K562 (cell line): ENCODE measurements around the gene SEL1L. TPM values are rescaled to one million over a fixed set of nuclear protein-coding genes. Genes with fewer than 3 reads are reported as not detected.

ENCODE experiments used
- ATAC-seq: fragments of 200-7000 bp; cut with Tn5 transposase; 3 replicates; pipeline ENCODE4 v1.9.1; 2020; ENCODE audit warnings: moderate library complexity
- BruUV-seq: library from RNA; stranded (reverse); fragments of 400-500 nt; replicated peaks from 2 replicates; lab custom pipeline; 2021; lab: Mats Ljungman, UMichigan
- CTCF ChIA-PET: fragments of 300-600 bp; formaldehyde crosslinking; extraction: SDS; loops from one replicate; lab custom pipeline; 2021; ENCODE audit warnings: low intra/inter-chr PET ratio; lab: Yijun Ruan, JAX
- POLR2A ChIA-PET: fragments of 300-600, 350-650 bp; sonication (Branson Sonifier 250); formaldehyde crosslinking; extraction: SDS; loops from one replicate; lab custom pipeline; 2021; ENCODE audit warnings: antibody characterized with exemption, inconsistent platforms; lab: Yijun Ruan, JAX
- DNase-seq, 4 experiments: peaks; one replicate each; pipeline versions ENCODE4 v3.0.0 to v3.0.0-alpha.2; 2011 to 2018; ENCODE audit warnings: low spot score in 3 of 4, mixed read lengths in 3 of 4; ENCODE audit errors: extremely low read depth in 1 of 4
- FAIRE-seq: peaks from 2 replicates; lab custom pipeline; 2011; peaks lifted over from hg19 to GRCh38; lab: Jason Lieb, UNC
- H2AFZ ChIP-seq: 2 replicates; pipeline ENCODE4 v1.6.0; 2011; ENCODE audit warnings: low read depth, low read length, control low read depth, inconsistent platforms
- H3K27ac ChIP-seq: fragments of 200-600 bp; 3 replicates; pipeline ENCODE4 v1.8.0; 2011; ENCODE audit warnings: low read depth, mild to moderate bottlenecking, control low read depth, inconsistent platforms, low read length, moderate library complexity, mixed read lengths; ENCODE audit errors: extremely low read depth
- H3K27me3 ChIP-seq, 2 experiments: fragments of 300-600 bp in 1 of 2; 2 replicates in 1 of 2; 3 replicates in 1 of 2; pipeline versions ENCODE4 v1.6.0 to v1.8.0; 2011; ENCODE audit warnings: inconsistent platforms in 2 of 2, low read length in 2 of 2, mild to moderate bottlenecking in 1 of 2, mixed read lengths in 1 of 2, moderate library complexity in 1 of 2; ENCODE audit not compliant: control insufficient read depth in 2 of 2, insufficient read depth in 2 of 2
- H3K36me3 ChIP-seq: fragments of 300-600 bp; 3 replicates; pipeline ENCODE4 v1.8.0; 2011; ENCODE audit warnings: mild to moderate bottlenecking, low read length, inconsistent platforms; ENCODE audit not compliant: control insufficient read depth, insufficient read depth
- H3K4me1 ChIP-seq, 2 experiments: fragments of 200-600 bp in 1 of 2; replicated peaks in 1 of 2; 2 replicates in 1 of 2; 3 replicates in 1 of 2; pipeline versions ENCODE4 v1.5.1 to v1.8.0; 2011; ENCODE audit warnings: inconsistent platforms in 2 of 2, low read length in 2 of 2, mild to moderate bottlenecking in 1 of 2, mixed read lengths in 1 of 2, moderate library complexity in 1 of 2; ENCODE audit not compliant: control insufficient read depth in 2 of 2, insufficient read depth in 2 of 2
- H3K4me2 ChIP-seq: 2 replicates; pipeline ENCODE4 v1.6.1; 2011; ENCODE audit warnings: low read length, control low read depth, inconsistent platforms, mixed read lengths; ENCODE audit not compliant: insufficient read depth
- H3K4me3 ChIP-seq: fragments of 200-600 bp; sonication (generic), shearing (Covaris generic); 2 replicates; pipeline ENCODE4 v1.5.1; 2016; ENCODE audit warnings: control low read depth, inconsistent platforms
- H3K79me2 ChIP-seq: fragments of 200-600 bp; 3 replicates; pipeline ENCODE4 v1.8.0; 2011; ENCODE audit warnings: low read length, inconsistent platforms; ENCODE audit not compliant: control insufficient read depth, insufficient read depth
- H3K9ac ChIP-seq, 2 experiments: 2 replicates each; pipeline versions ENCODE4 v1.6.0 to v1.6.1; 2011; ENCODE audit warnings: low read depth in 2 of 2, low read length in 2 of 2, control low read depth in 1 of 2, inconsistent platforms in 1 of 2, mild to moderate bottlenecking in 1 of 2, mixed read lengths in 1 of 2; ENCODE audit not compliant: insufficient read depth in 1 of 2
- H3K9me1 ChIP-seq: one replicate; pipeline ENCODE4 v1.6.0; 2011; ENCODE audit warnings: inconsistent platforms, mild to moderate bottlenecking, low read length, moderate library complexity; ENCODE audit not compliant: control insufficient read depth, insufficient read depth
- H3K9me3 ChIP-seq: replicated peaks from 2 replicates; pipeline ENCODE4 v1.5.1; 2011; ENCODE audit warnings: low read depth, low read length, inconsistent platforms; ENCODE audit not compliant: control insufficient read depth, insufficient read depth
- H4K20me1 ChIP-seq: replicated peaks from 2 replicates; pipeline ENCODE4 v1.6.1; 2011; ENCODE audit warnings: low read length, inconsistent platforms, mixed read lengths; ENCODE audit not compliant: control insufficient read depth, insufficient read depth
- ATF7 ChIP-seq: fragments of 450-650 bp; IDR thresholded peaks from 2 replicates; pipeline ENCODE4 v1.7.1; 2014; ENCODE audit warnings: mild to moderate bottlenecking, moderate library complexity
- CBFA2T2 ChIP-seq: fragments of 450-650 bp; conservative IDR thresholded peaks from 2 replicates; pipeline ENCODE4 v1.6.1; 2017; ENCODE audit warnings: mild to moderate bottlenecking
- CC2D1A ChIP-seq: fragments of 450-650 bp; IDR thresholded peaks from 2 replicates; pipeline ENCODE4 v1.6.1; 2017; ENCODE audit warnings: mild to moderate bottlenecking
- DACH1 ChIP-seq: fragments of 450-650 bp; IDR thresholded peaks from 2 replicates; pipeline ENCODE4 v1.6.1; 2018; ENCODE audit not compliant: partially characterized antibody
- DEAF1 ChIP-seq: fragments of 450-650 bp; formaldehyde crosslinking; IDR thresholded peaks from 2 replicates; pipeline ENCODE4 v1.4.0; 2020; ENCODE audit warnings: mild to moderate bottlenecking, moderate library complexity
- HDAC2 ChIP-seq: fragments of 450-650 bp; IDR thresholded peaks from 2 replicates; pipeline ENCODE4 v1.6.1; 2016; ENCODE audit warnings: mild to moderate bottlenecking
- ILF3 ChIP-seq: fragments of 450-650 bp; IDR thresholded peaks from 2 replicates; pipeline ENCODE4 v1.6.1; 2018; ENCODE audit warnings: antibody characterized with exemption, mild to moderate bottlenecking, moderate library complexity, borderline replicate concordance
- MEF2A ChIP-seq: IDR thresholded peaks from 2 replicates; pipeline ENCODE4 v1.6.1; 2011; ENCODE audit warnings: low read depth, mild to moderate bottlenecking, low read length, moderate library complexity; ENCODE audit not compliant: control insufficient read depth
- THRAP3 ChIP-seq: fragments of 450-650 bp; IDR thresholded peaks from 2 replicates; pipeline ENCODE4 v1.6.1; 2016; ENCODE audit warnings: mild to moderate bottlenecking, inconsistent platforms, borderline replicate concordance
- ZNF143 ChIP-seq: sonication (generic); formaldehyde crosslinking; IDR thresholded peaks from 2 replicates; pipeline ENCODE4 v1.9.0; 2022; ENCODE audit warnings: mild to moderate bottlenecking, missing genetic modification reagents
- ZNF197 ChIP-seq: fragments of 200-800 bp; sonication (Bioruptor generic); IDR thresholded peaks from 2 replicates; pipeline ENCODE4 v1.6.1; 2016; ENCODE audit warnings: low read depth, missing genetic modification characterization, missing compliant biosample characterization
- WGBS: fragments of 100-300 bp; shearing (Covaris generic); methylation state at CpG from one replicate; pipeline ENCODE4 v1.1.6; 2016; ENCODE audit warnings: low coverage, mixed read lengths; ENCODE audit not compliant: insufficient coverage; ENCODE audit errors: missing lambda C conversion rate; 5-methylcytosine and 5-hydroxymethylcytosine counted together
- in situ Hi-C: fragments of 300-500 bp; cut with MboI; formaldehyde crosslinking; loops from 4 replicates; pipeline ENCODE4 v1.15.0; 2018; ENCODE audit warnings: inconsistent platforms, mixed read lengths
- intact Hi-C: fragments of 100-400 bp; cut with micrococcal nuclease; formaldehyde crosslinking; loops from 2 replicates; pipeline ENCODE4 v1.14.2; 2022
- polyA plus RNA-seq, 8 experiments: library from polyadenylated mRNA; depleted of rRNA in 4 of 8; stranded (reverse) in 5 of 8; unstranded in 3 of 8; fragments of >200 nt; fragmentation: Nextera tagmentation in 2 of 8; fragmentation: Illumina TruSeq in 1 of 8; extraction: Ambion mirVana in 2 of 8; extraction: Trizol in 1 of 8; gene quantifications; 2 replicates each; pipeline versions ENCODE4 v1.2.1 to v1.2.3, GENCODE V29; 2011 to 2014; ENCODE audit warnings: inconsistent platforms in 1 of 8, missing spikeins in 1 of 8
- total RNA-seq, 7 experiments: library from RNA; depleted of rRNA in 6 of 7; stranded (reverse); fragments of >200 nt in 6 of 7; fragmentation: Illumina TruSeq in 2 of 7; extraction: Trizol in 2 of 7; gene quantifications; 2 replicates each; pipeline versions ENCODE4 v1.2.1 to v1.2.3, GENCODE V29; 2011 to 2021; ENCODE audit warnings: low replicate concordance in 1 of 7

Gene SEL1L
- total and polyA plus RNA-seq, 9 of the 15 experiments (the other 6 are each of a cell fraction or from before 2014, with no cell fraction given), result 7.7 to 21.1 (median 13.6) TPM

GRCh38 chr14:81582420-81582819 is 48.8 kb upstream of the SEL1L start (continued):
- TF ChIP-seq DEAF1, result no peak
- no peak for TF ChIP-seq DACH1

- POLR2A ChIA-PET, result no interaction called here
- Histone ChIP-seq H3K4me1 (no peaks in the 10 kb centered on the region), H3K79me2 (no peaks in the 10 kb centered on the region)
- ATAC-seq (no peak), FAIRE-seq (no peak)
- no peak for TF ChIP-seq ZNF143 (CRISPR knock-in tag)
- no peak for TF ChIP-seq THRAP3
- TF ChIP-seq ZNF197, result no peak
- TF ChIP-seq MEF2A, result no peak
- TF ChIP-seq CC2D1A, result no peak
- no peak for TF ChIP-seq ATF7
- TF ChIP-seq HDAC2, result no peak
- TF ChIP-seq CBFA2T2, result no peak
- no peak for TF ChIP-seq ILF3
- TF ChIP-seq, all 486 proteins: peak for 0
- H3K27me3 ChIP-seq, result no peaks in the 10 kb centered on the region
- no peaks in the 10 kb centered on the region for H3K9me1 ChIP-seq
- intact Hi-C loops, result no loop called here
- no peaks in the 10 kb centered on the region for H3K36me3 ChIP-seq
- no peak overlapping the region for H3K4me2 ChIP-seq
- in situ Hi-C loops, result no loop called here
- no peak overlapping the region for H3K27ac ChIP-seq
- no peak overlapping the region for H2AFZ ChIP-seq
- 0% methylated on average over 2 of the region's 2 CpGs for WGBS
- CTCF ChIA-PET, result no interaction called here
- BruUV-seq, result no TSS peak
- no peak overlapping the region for H3K9ac ChIP-seq
- H3K4me3 ChIP-seq, result no peak overlapping the region
- no peaks in the 10 kb centered on the region for H3K9me3 ChIP-seq
- H4K20me1 ChIP-seq, result no peaks in the 10 kb centered on the region
- DNase-seq, result no peak
Measured at GRCh38 chr14:81579115-81579514, 45.5 kb upstream of the SEL1L start.
